ENCODE data around the gene SBK2.
"Not testable (repeated sequence)": the region's sequence is repeated elsewhere in the genome, so short reads cannot be mapped to it uniquely, and the experiment has no call there.

The SBK2 gene

GRCh38 chr19:55500368-55500952 is 36.5 kb downstream of the SBK2 start:
- no peak for DNase-seq

GRCh38 chr19:55498246-55498840 is 38.6 kb downstream of the SBK2 start:
- no peak for DNase-seq

- no peak for DNase-seq
Observed at GRCh38 chr19:55497763-55498162, 39.2 kb downstream of the SBK2 start.

- not testable (repeated sequence) for DNase-seq
Observed at GRCh38 chr19:55496820-55497219, 40.1 kb downstream of the SBK2 start.

GRCh38 chr19:55495646-55496349 is 41.1 kb downstream of the SBK2 start:
- DNase-seq, result no peak

GRCh38 chr19:55494172-55494761 is 42.7 kb downstream of the SBK2 start:
- no peak for DNase-seq

- no peak for DNase-seq
Observed at GRCh38 chr19:55493645-55494171, 43.2 kb downstream of the SBK2 start.

GRCh38 chr19:55493052-55493644 is 43.8 kb downstream of the SBK2 start:
- no peak for DNase-seq

- DNase-seq, result no peak
Observed at GRCh38 chr19:55492362-55492944, 44.5 kb downstream of the SBK2 start.

- no peak for DNase-seq
Observed at GRCh38 chr19:55491546-55492360, 45.2 kb downstream of the SBK2 start.

- DNase-seq, result no peak
Observed at GRCh38 chr19:55490478-55491432, 46.2 kb downstream of the SBK2 start.

- DNase-seq, result no peak
Observed at GRCh38 chr19:55489711-55490477, 47.0 kb downstream of the SBK2 start.

- DNase-seq, result no peak
Observed at GRCh38 chr19:55488986-55489710, 47.8 kb downstream of the SBK2 start.

- DNase-seq, result no peak
Observed at GRCh38 chr19:55487924-55488687, 48.8 kb downstream of the SBK2 start, which contains the start of gene SSC5D. Gene SSC5D, plus strand, starts transcription at chr19:55488436. Its CDS starts 154 bp downstream, at chr19:55488590.

- DNase-seq, result no peak
Observed at GRCh38 chr19:55486971-55487923, 49.7 kb downstream of the SBK2 start.

GRCh38 chr19:55486043-55486970 is 50.6 kb downstream of the SBK2 start:
- DNase-seq, result no peak
